Measurements from ENCODE around the gene AP2A2. TPM values are rescaled to one million over a fixed set of nuclear protein-coding genes. Genes with fewer than 3 reads are reported as not detected.

The AP2A2 gene
- total and polyA plus RNA-seq, 11 donors, result 20.4 to 71.4 (median 36.5) TPM

- TF ChIP-seq, protein P1, sequence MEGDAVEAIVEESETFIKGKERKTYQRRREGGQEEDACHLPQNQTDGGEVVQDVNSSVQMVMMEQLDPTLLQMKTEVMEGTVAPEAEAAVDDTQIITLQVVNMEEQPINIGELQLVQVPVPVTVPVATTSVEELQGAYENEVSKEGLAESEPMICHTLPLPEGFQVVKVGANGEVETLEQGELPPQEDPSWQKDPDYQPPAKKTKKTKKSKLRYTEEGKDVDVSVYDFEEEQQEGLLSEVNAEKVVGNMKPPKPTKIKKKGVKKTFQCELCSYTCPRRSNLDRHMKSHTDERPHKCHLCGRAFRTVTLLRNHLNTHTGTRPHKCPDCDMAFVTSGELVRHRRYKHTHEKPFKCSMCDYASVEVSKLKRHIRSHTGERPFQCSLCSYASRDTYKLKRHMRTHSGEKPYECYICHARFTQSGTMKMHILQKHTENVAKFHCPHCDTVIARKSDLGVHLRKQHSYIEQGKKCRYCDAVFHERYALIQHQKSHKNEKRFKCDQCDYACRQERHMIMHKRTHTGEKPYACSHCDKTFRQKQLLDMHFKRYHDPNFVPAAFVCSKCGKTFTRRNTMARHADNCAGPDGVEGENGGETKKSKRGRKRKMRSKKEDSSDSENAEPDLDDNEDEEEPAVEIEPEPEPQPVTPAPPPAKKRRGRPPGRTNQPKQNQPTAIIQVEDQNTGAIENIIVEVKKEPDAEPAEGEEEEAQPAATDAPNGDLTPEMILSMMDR (IDR thresholded peaks at IDR 0.05), result no peak
- TF ChIP-seq POLR2A (IDR thresholded peaks at IDR 0.05), result no peak
- Histone ChIP-seq H3K4me3 (no peak overlapping the region), H3K27me3 (no peaks in the 10 kb centered on the region), H3K4me1 (peaks cover 0 to 14% (median 0%) of the 10 kb centered on the region in 12 donors), H3K27ac (no peak overlapping the region), H3K36me3 (peaks cover 9 to 95% (median 65%) of the 10 kb centered on the region in 9 donors), H3K9me3 (no peaks in the 10 kb centered on the region)
- 89 to 95% (median 92%) methylated on average over 24 to 33 of the region's 33 CpGs for WGBS, 4 donors
- DNase-seq (no peak), ATAC-seq (no peak)
- intact Hi-C loops (cut with DNase I), result no loop called here
Observed at GRCh38 chr11:1009371-1009770, 83.7 kb downstream of the AP2A2 start.

DNA sequence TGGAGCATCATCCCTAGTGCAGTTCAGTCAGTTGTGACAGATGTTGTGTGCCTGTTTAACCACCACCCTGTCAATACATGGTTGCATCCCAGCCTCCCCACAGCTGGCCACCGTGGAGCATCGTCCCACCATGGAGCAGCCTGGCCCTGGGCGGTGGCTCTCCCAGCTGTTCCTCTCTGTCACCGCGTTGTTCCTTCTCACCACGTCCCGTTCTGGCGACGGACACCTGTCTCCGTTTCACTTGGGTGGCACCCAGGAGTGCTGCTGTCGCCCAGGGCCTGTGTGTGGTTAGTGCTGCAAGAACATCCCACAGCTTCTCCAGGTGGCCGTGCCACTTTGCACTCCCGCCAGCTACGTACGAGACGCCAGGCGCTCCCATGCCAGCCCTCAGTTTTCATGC lies 84.3 kb downstream of the AP2A2 start:
- peaks cover 9 to 89% (median 59%) of the 10 kb centered on the region in 9 donors for H3K36me3 ChIP-seq
- intact Hi-C loops (cut with DNase I), result no loop called here
- WGBS, 4 donors, result 91 to 96% (median 93%) methylated on average over 17 of the region's 17 CpGs
- no peak for DNase-seq
- TF ChIP-seq POLR2A (IDR thresholded peaks at IDR 0.05), result no peak
- TF ChIP-seq, protein P1 (IDR thresholded peaks at IDR 0.05), result no peak
- H3K4me3 ChIP-seq, result no peak overlapping the region
- no peaks in the 10 kb centered on the region for H3K27me3 ChIP-seq
- no peak overlapping the region for H3K27ac ChIP-seq
- no peaks in the 10 kb centered on the region for H3K9me3 ChIP-seq
- no peak for ATAC-seq
- peaks cover 0 to 14% (median 0%) of the 10 kb centered on the region in 12 donors for H3K4me1 ChIP-seq

- TF ChIP-seq, protein P1 (IDR thresholded peaks at IDR 0.05), result no peak
- TF ChIP-seq POLR2A (IDR thresholded peaks at IDR 0.05), result no peak
- intact Hi-C loops (cut with DNase I), result no loop called here
- 87 to 94% (median 92%) methylated on average over 33 to 35 of the region's 35 CpGs for WGBS, 4 donors
- Histone ChIP-seq H3K4me3 (no peak overlapping the region), H3K36me3 (peaks cover 9 to 81% (median 58%) of the 10 kb centered on the region in 9 donors), H3K27ac (no peak overlapping the region), H3K4me1 (peaks cover 0 to 14% (median 0%) of the 10 kb centered on the region in 12 donors), H3K9me3 (no peaks in the 10 kb centered on the region), H3K27me3 (no peaks in the 10 kb centered on the region)
- ATAC-seq (no peak), DNase-seq (no peak)
Observed at GRCh38 chr11:1010551-1011319, 85.1 kb downstream of the AP2A2 start.

DNA sequence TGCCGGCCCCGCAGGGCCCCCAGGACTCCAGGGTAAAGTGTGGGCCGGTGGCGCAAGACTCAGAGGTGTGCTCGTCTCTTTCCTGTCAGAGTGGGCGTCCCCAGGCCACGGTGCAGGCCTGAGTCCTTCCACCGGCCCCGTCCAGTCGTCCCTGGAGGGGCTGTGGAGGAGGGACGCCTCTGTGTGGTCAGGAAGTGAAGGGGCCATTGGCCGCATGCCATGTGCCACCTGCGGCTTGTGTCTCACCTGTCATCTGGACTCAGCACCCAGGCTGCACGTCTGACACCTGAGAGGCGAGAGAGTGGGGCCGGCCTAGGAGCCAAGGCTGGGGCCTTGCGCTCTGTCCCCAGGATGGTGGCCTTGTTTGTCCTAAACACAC lies 85.6 kb downstream of the AP2A2 start:
- no peaks in the 10 kb centered on the region for H3K27me3 ChIP-seq
- 77 to 90% (median 86%) methylated on average over 16 to 17 of the region's 17 CpGs for WGBS, 4 donors
- H3K4me3 ChIP-seq, result no peak overlapping the region
- H3K36me3 ChIP-seq, result peaks cover 9 to 76% (median 58%) of the 10 kb centered on the region in 9 donors
- intact Hi-C loops (cut with DNase I), result no loop called here
- TF ChIP-seq, protein P1 (IDR thresholded peaks at IDR 0.05), result no peak
- no peak for TF ChIP-seq POLR2A (IDR thresholded peaks at IDR 0.05)
- no peak for DNase-seq
- no peaks in the 10 kb centered on the region for H3K9me3 ChIP-seq
- no peak overlapping the region for H3K27ac ChIP-seq
- peaks cover 0 to 8% (median 0%) of the 10 kb centered on the region in 12 donors for H3K4me1 ChIP-seq
- no peak for ATAC-seq
